Stimulated activated CD4-positive, alpha-beta T cell treated with anti-CD3 and anti-CD28 coated beads, TNF-alpha, amount 100 ng/mL, for 1 hour (primary cell): ENCODE measurements around the gene AP3S1.
"Not testable (repeated sequence)": the region's sequence is repeated elsewhere in the genome, so short reads cannot be mapped to it uniquely, and the experiment has no call there.

ENCODE experiments used
- DNase-seq, 3 donors: peaks; one replicate each; pipeline ENCODE4 v3.0.0-alpha.2; 2020; ENCODE audit warnings: low read depth in 3 of 3, low spot score in 1 of 3

Gene AP3S1

GRCh38 chr5:115841382-115842088 lies at the start of gene AP3S1, which contains the start of gene ATG12:
AP3S1 (plus strand) TSS chr5:115841935; CDS start chr5:115842038, 103 bp downstream.
ATG12 (minus strand) TSS chr5:115841565; CDS start chr5:115841552, 13 bp downstream.
- peak; percentile 56 to 92 (median 73) for DNase-seq

- DNase-seq, result no peak
Measured at GRCh38 chr5:115795700-115796099, 46.0 kb upstream of the AP3S1 start.

- no peak for DNase-seq
Measured at GRCh38 chr5:115796656-115797055, 45.1 kb upstream of the AP3S1 start.

GRCh38 chr5:115798252-115798651 lies 43.5 kb upstream of the AP3S1 start:
- DNase-seq, result no peak

- DNase-seq, result no peak
Measured at GRCh38 chr5:115800108-115800507, 41.6 kb upstream of the AP3S1 start.

GRCh38 chr5:115801152-115801551 lies 40.6 kb upstream of the AP3S1 start:
- DNase-seq, result no peak

- DNase-seq, result no peak
Measured at GRCh38 chr5:115801984-115802383, 39.8 kb upstream of the AP3S1 start.

GRCh38 chr5:115806986-115807653 lies 34.6 kb upstream of the AP3S1 start:
- no peak for DNase-seq

GRCh38 chr5:115807654-115808052 lies 34.1 kb upstream of the AP3S1 start:
- no peak for DNase-seq

GRCh38 chr5:115808066-115808465 lies 33.7 kb upstream of the AP3S1 start:
- not testable (repeated sequence) for DNase-seq

GRCh38 chr5:115809946-115810345 lies 31.8 kb upstream of the AP3S1 start:
- DNase-seq, result no peak

GRCh38 chr5:115810761-115811160 lies 31.0 kb upstream of the AP3S1 start:
- DNase-seq, result no peak

- DNase-seq, result no peak
Measured at GRCh38 chr5:115811406-115811805, 30.3 kb upstream of the AP3S1 start.

- DNase-seq, result no peak
Measured at GRCh38 chr5:115812372-115812771, 29.4 kb upstream of the AP3S1 start.

- DNase-seq, result no peak
Measured at GRCh38 chr5:115813719-115814118, 28.0 kb upstream of the AP3S1 start.

GRCh38 chr5:115815006-115815692 lies 26.6 kb upstream of the AP3S1 start:
- DNase-seq, result no peak

GRCh38 chr5:115815693-115816225 lies 26.0 kb upstream of the AP3S1 start:
- no peak for DNase-seq

GRCh38 chr5:115816226-115817081 lies 25.3 kb upstream of the AP3S1 start, which contains the start of gene CDO1:
CDO1 (minus strand) TSS chr5:115816659; CDS start chr5:115816397, 262 bp downstream.
- no peak for DNase-seq

- no peak for DNase-seq
Measured at GRCh38 chr5:115817386-115817785, 24.3 kb upstream of the AP3S1 start.

- no peak for DNase-seq
Measured at GRCh38 chr5:115818821-115819220, 22.9 kb upstream of the AP3S1 start.

GRCh38 chr5:115820846-115821245 lies 20.9 kb upstream of the AP3S1 start:
- no peak for DNase-seq
